ENCODE measurements around the gene ZGPAT.
"Not testable (repeated sequence)": the region's sequence is repeated elsewhere in the genome, so short reads cannot be mapped to it uniquely, and the experiment has no call there.

Gene ZGPAT

DNA sequence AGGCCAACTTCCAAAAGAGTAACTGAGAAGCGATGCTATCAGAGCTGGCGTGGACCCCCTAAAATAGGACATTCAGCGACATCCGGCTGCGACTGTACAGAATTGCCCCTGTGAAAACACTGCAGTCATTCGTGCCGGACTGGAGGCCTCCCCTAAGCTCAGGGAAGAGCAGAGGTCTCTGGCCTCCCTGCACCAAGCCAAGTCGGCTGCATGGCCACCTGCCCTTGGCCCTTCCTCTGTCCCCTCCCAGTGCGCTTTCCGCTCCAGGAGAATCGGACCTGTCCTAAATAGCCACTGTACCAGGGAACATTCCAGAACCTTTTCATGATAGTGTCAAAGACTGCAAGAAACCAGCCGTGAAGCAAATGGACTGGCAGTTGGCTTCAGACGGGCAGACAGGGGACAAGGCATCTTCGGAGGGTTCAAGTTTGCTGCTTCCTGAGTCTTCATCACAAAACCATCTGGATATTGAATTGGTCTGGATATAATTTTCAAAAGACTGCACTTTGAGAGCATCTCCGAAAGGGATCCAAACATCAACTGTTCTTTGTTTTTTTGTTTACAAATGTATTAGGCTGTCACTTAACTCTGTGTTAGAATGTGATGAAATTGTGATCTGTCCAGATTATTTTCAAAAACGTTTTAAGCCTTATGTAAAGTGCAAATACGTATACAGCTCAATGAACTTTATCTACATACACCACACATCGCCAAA lies 48.3 kb downstream of the ZGPAT start:
- DNase-seq (ENCODE audit: low read depth in 2 of 3, low spot score in 1 of 3), result no peak

DNA sequence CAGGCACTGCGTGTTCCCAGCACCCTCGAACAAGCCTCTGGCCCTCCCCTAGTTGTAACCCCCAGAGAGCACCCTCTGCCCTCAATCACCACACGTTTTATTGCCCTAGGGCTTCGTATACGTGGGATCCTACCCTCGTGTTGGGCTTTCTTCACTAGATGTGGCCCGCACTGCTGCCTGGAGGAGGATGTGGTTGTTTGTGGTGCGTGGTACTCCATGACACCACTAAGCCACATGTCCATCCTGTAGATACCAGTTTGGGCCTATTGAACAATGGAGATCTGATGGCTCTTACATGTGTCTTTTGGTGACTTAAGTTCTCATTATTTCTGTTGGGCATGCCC lies 48.8 kb downstream of the ZGPAT start:
- no peak for DNase-seq (ENCODE audit: low read depth in 2 of 3, low spot score in 1 of 3)

- no peak for DNase-seq (ENCODE audit: low read depth in 2 of 3, low spot score in 1 of 3)
Measured at GRCh38 chr20:63758152-63758551, 50.3 kb downstream of the ZGPAT start.

DNA sequence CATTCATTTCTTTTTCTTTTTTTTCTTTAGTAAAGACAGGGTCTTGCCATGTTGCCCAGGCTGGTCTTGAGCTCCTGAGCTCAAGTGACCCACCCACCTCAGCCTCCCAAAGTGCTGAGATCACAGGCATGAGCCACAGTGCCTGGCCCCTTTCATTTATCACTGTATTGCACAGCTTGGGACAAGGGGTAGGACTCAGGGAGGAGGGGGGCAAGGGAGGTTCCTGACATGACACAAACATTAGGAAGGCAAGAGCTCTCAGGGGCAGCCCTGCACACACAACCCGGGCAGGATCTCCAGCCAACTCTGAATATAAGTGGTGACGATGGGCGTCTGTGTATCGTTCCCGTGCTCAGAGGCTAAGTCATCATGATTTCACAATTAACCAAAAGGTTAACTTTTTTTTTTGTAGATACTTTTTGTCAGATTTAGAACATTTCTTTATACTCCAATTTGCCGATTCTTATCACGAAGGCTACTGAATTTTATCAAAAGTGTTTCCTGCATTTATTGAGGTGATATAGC lies 51.6 kb downstream of the ZGPAT start:
- DNase-seq (ENCODE audit: low read depth in 2 of 3, low spot score in 1 of 3), result no peak

GRCh38 chr20:63765082-63765873 lies 57.4 kb downstream of the ZGPAT start:
- no peak for DNase-seq (ENCODE audit: low read depth in 2 of 3, low spot score in 1 of 3)

- DNase-seq (ENCODE audit: low read depth in 2 of 3, low spot score in 1 of 3), result no peak
Measured at GRCh38 chr20:63765902-63766301, 58.1 kb downstream of the ZGPAT start.

- DNase-seq (ENCODE audit: low read depth in 2 of 3, low spot score in 1 of 3), result no peak
Measured at GRCh38 chr20:63766695-63767426, 59.0 kb downstream of the ZGPAT start.

GRCh38 chr20:63767456-63767855 lies 59.6 kb downstream of the ZGPAT start:
- no peak for DNase-seq (ENCODE audit: low read depth in 2 of 3, low spot score in 1 of 3)

- DNase-seq (ENCODE audit: low read depth in 2 of 3, low spot score in 1 of 3), result no peak
Measured at GRCh38 chr20:63767886-63768285, 60.0 kb downstream of the ZGPAT start.

- DNase-seq (ENCODE audit: low read depth in 2 of 3, low spot score in 1 of 3), result no peak
Measured at GRCh38 chr20:63768591-63769515, 61.0 kb downstream of the ZGPAT start.

DNA sequence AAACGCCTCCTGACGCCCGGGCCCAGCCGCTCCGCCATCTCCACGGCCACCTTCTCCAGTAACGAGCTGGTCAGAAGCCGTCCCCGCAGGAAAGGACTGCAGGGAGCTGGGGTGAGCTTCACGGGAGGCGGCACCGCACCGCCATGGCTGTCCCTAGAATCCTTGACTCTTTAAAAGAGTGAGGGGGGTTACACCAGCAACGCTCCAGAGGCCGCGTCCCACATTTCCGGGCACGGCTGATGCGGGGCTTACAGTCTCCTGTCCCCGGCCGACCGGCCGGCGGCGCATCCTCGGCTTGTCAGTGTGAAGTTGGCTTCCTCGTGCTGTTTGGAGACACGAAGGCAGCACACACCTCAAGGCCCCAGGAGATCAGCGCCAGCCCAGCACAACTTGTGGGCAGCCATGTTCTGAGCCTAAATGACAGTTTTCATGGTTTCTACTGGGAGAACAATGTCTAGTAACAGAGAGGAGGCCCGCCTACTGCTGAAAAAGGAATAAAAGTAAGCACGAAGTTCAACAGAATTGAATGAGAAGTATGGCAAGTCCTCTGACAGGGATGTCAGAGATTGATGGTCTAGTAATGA lies 62.1 kb downstream of the ZGPAT start:
- no peak for DNase-seq (ENCODE audit: low read depth in 2 of 3, low spot score in 1 of 3)

GRCh38 chr20:63771046-63771707 lies 63.3 kb downstream of the ZGPAT start:
- DNase-seq (ENCODE audit: low read depth in 2 of 3, low spot score in 1 of 3), result no peak

- no peak for DNase-seq (ENCODE audit: low read depth in 2 of 3, low spot score in 1 of 3)
Measured at GRCh38 chr20:63772781-63773518, 65.1 kb downstream of the ZGPAT start.

- DNase-seq (ENCODE audit: low read depth in 2 of 3, low spot score in 1 of 3), result no peak
Measured at GRCh38 chr20:63773571-63774241, 65.9 kb downstream of the ZGPAT start.

GRCh38 chr20:63774306-63774705 lies 66.5 kb downstream of the ZGPAT start:
- no peak for DNase-seq (ENCODE audit: low read depth in 2 of 3, low spot score in 1 of 3)

- no peak for DNase-seq (ENCODE audit: low read depth in 2 of 3, low spot score in 1 of 3)
Measured at GRCh38 chr20:63775096-63775978, 67.5 kb downstream of the ZGPAT start.

DNA sequence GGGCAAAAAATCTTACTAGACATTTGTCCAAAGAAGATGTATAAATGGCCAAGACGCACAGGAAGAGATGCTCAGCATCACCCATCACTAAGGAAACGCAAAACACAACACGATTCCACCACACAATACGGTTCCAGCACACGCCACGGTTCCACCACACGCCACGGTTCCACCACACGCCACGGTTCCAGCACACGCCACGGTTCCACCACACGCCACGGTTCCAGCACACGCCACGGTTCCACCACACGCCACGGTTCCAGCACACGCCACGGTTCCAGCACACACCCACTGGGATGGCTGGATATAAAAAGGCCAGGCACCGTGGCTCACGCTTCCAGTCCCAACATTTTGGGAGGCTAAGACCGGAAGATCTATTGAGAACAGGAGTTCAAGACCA lies 69.0 kb downstream of the ZGPAT start:
- not testable (repeated sequence) for DNase-seq (ENCODE audit: low read depth in 2 of 3, low spot score in 1 of 3)

- no peak for DNase-seq (ENCODE audit: low read depth in 2 of 3, low spot score in 1 of 3)
Measured at GRCh38 chr20:63777614-63778013, 69.8 kb downstream of the ZGPAT start.

Data from stimulated activated CD4-positive, alpha-beta T cell treated with anti-CD3 and anti-CD28 coated beads, Interleukin-12 subunit alpha, Interleukin-12 subunit beta, amount 100 ng/mL, for 48 hours (primary cell).